K562 (cell line): Measurements from ENCODE around the gene CLCN2. TPM values are rescaled to one million over a fixed set of nuclear protein-coding genes. Genes with fewer than 3 reads are reported as not detected.

Experiments
- CBFA2T3 ChIP-seq: fragments of 450-650 bp; IDR thresholded peaks from 2 replicates; pipeline ENCODE4 v1.6.1; 2017
- CHCHD3 ChIP-seq: fragments of 250-450 bp; sonication (Bioruptor Pico); IDR thresholded peaks from 2 replicates; pipeline ENCODE4 v2.1.2; 2022; ENCODE audit warnings: mild to moderate bottlenecking
- CHD1 ChIP-seq: fragments of 200-600 bp; sonication (generic); IDR thresholded peaks from one replicate; pipeline ENCODE4 v1.6.1; 2012; ENCODE audit warnings: mild to moderate bottlenecking, moderate library complexity, low read length, inconsistent platforms
- DMBX1 ChIP-seq: fragments of 250-450 bp; sonication (Bioruptor Pico); IDR thresholded peaks from 2 replicates; pipeline ENCODE4 v1.8.0; 2022; ENCODE audit warnings: inconsistent platforms, mild to moderate bottlenecking, moderate library complexity, borderline replicate concordance
- EHMT2 ChIP-seq: fragments of 450-650 bp; IDR thresholded peaks from 2 replicates; pipeline ENCODE4 v1.6.1; 2018; ENCODE audit warnings: antibody characterized with exemption
- ELF4 ChIP-seq: fragments of 450-650 bp; formaldehyde crosslinking; IDR thresholded peaks from 2 replicates; pipeline ENCODE4 v1.4.0; 2022; ENCODE audit warnings: missing genetic modification characterization
- GATAD2B ChIP-seq: fragments of 450-650 bp; IDR thresholded peaks from 2 replicates; pipeline ENCODE4 v1.6.1; 2017; ENCODE audit warnings: mild to moderate bottlenecking, borderline replicate concordance
- HNRNPL ChIP-seq: fragments of 200-400 bp; formaldehyde crosslinking; IDR thresholded peaks from 2 replicates; pipeline ENCODE4 v1.6.1; 2017; ENCODE audit warnings: low read depth, mild to moderate bottlenecking, low read length
- LCOR ChIP-seq: sonication (generic); formaldehyde crosslinking; IDR thresholded peaks from 2 replicates; pipeline ENCODE4 v1.8.0; 2022; ENCODE audit warnings: mild to moderate bottlenecking, missing genetic modification reagents
- NR4A1 ChIP-seq, 2 experiments: fragments of 250-450 bp in 1 of 2; fragments of 450-650 bp in 1 of 2; sonication (Bioruptor Pico) in 1 of 2; IDR thresholded peaks; 2 replicates each; pipeline versions ENCODE4 v1.4.0 to v1.6.1; 2016 to 2020; ENCODE audit warnings: mild to moderate bottlenecking in 2 of 2, missing compliant biosample characterization in 1 of 2, missing genetic modification characterization in 1 of 2, moderate library complexity in 1 of 2
- RBM39 ChIP-seq: fragments of 200-400 bp; formaldehyde crosslinking; optimal IDR thresholded peaks from 2 replicates; pipeline ENCODE3; 2018; ENCODE audit warnings: low read depth, low read length
- SLC30A9 ChIP-seq: fragments of 250-450 bp; sonication (Bioruptor Pico); IDR thresholded peaks from 2 replicates; pipeline ENCODE4 v1.8.0; 2022; ENCODE audit warnings: mild to moderate bottlenecking, moderate library complexity
- SMAD1 ChIP-seq: fragments of 150-350 bp; IDR thresholded peaks from 2 replicates; pipeline ENCODE4 v1.6.1; 2014; ENCODE audit warnings: low read length, low read depth; ENCODE audit not compliant: partially characterized antibody
- XRCC4 ChIP-seq: IDR thresholded peaks from one replicate; pipeline ENCODE4 v1.6.1; 2011; ENCODE audit not compliant: insufficient read depth, insufficient read length; ENCODE audit errors: extremely low read depth
- ZBTB7A ChIP-seq: IDR thresholded peaks from 2 replicates; pipeline ENCODE4 v1.6.1; 2011; ENCODE audit warnings: low read depth, mild to moderate bottlenecking, low read length, moderate library complexity, borderline replicate concordance; ENCODE audit not compliant: control insufficient read depth
- ZNF316 ChIP-seq: fragments of 450-650 bp; IDR thresholded peaks from 2 replicates; pipeline ENCODE4 v1.6.1; 2016
- ZSCAN32 ChIP-seq: fragments of 450-650 bp; formaldehyde crosslinking; IDR thresholded peaks from 2 replicates; pipeline ENCODE4 v1.4.0; 2020; ENCODE audit warnings: mild to moderate bottlenecking, moderate library complexity
- polyA plus RNA-seq, 8 experiments: library from polyadenylated mRNA; depleted of rRNA in 4 of 8; stranded (reverse) in 5 of 8; unstranded in 3 of 8; fragments of >200 nt; fragmentation: Nextera tagmentation in 2 of 8; fragmentation: Illumina TruSeq in 1 of 8; extraction: Ambion mirVana in 2 of 8; extraction: Trizol in 1 of 8; gene quantifications; 2 replicates each; pipeline versions ENCODE4 v1.2.1 to v1.2.3, GENCODE V29; 2011 to 2014; ENCODE audit warnings: inconsistent platforms in 1 of 8, missing spikeins in 1 of 8
- total RNA-seq, 7 experiments: library from RNA; depleted of rRNA in 6 of 7; stranded (reverse); fragments of >200 nt in 6 of 7; fragmentation: Illumina TruSeq in 2 of 7; extraction: Trizol in 2 of 7; gene quantifications; 2 replicates each; pipeline versions ENCODE4 v1.2.1 to v1.2.3, GENCODE V29; 2011 to 2021; ENCODE audit warnings: low replicate concordance in 1 of 7
- TF ChIP-seq, protein P1 (sequence below): fragments of 250-450 bp; sonication (Bioruptor Pico); IDR thresholded peaks from 2 replicates; pipeline ENCODE4 v1.4.0; 2020; ENCODE audit warnings: mild to moderate bottlenecking, moderate library complexity
- TF ChIP-seq, protein P2 (sequence below): fragments of 250-450 bp; sonication (Bioruptor Pico); IDR thresholded peaks from 2 replicates; pipeline ENCODE4 v1.4.0; 2020; ENCODE audit warnings: mild to moderate bottlenecking, moderate library complexity, borderline replicate concordance
- TF ChIP-seq, protein P3 (sequence below): fragments of 250-450 bp; sonication (Bioruptor Pico); IDR thresholded peaks from 2 replicates; pipeline ENCODE4 v1.5.0; 2022; ENCODE audit warnings: mild to moderate bottlenecking

The CLCN2 gene
- total and polyA plus RNA-seq, 9 of the 15 experiments (the other 6 are each of a cell fraction or from before 2014, with no cell fraction given) = 0.10 to 14.0 (median 6.9) TPM

DNA sequence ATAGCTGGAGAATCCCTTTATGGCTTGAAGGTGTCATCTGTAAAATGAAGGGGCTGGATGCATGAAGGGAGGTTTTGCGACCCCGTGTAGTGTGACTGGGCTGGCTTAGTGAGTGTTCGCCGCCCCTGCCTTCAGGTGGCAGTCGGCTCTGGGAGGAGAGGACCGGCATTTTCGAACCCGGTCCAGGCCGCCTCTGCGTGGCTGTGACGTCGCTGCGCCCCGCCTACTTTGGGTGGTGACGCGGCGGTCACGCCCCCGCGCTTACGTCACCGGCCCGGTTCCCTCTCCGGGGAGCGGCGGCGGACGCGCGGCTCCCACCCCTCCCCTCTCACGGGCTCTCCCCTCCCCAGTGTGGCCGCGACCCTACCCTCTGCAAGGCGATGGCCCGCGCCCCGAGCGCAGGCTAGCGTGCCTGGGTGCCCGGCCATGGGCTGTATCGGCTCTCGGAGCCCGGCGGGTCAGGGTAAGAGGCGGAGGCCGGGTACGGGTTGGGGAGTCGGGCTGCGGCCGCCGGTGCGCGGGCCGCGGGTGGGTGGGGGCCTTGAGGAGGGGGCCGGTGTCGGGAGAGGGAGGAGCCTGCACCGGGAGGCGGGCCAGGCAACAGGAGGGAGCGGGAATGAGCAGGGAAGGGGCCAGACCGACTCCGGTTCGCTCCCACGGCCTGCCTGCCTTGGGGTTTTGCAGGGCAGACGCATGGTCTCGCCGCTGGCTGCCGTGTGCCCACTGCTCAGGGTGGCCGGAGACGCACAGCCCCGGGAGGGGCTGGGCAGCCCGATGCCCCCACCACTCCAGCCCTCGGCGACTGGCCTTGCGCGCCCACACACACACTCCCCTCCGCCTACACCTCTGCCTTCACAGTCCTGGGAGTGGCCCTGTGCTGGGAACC is 25.5 kb downstream of the CLCN2 start (continued):
- TF ChIP-seq, protein P1, sequence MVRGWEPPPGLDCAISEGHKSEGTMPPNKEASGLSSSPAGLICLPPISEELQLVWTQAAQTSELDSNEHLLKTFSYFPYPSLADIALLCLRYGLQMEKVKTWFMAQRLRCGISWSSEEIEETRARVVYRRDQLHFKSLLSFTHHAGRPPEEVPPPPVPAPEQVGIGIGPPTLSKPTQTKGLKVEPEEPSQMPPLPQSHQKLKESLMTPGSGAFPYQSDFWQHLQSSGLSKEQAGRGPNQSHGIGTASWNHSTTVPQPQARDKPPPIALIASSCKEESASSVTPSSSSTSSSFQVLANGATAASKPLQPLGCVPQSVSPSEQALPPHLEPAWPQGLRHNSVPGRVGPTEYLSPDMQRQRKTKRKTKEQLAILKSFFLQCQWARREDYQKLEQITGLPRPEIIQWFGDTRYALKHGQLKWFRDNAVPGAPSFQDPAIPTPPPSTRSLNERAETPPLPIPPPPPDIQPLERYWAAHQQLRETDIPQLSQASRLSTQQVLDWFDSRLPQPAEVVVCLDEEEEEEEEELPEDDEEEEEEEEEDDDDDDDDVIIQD (CRISPR knock-in tag) = no peak
- peak; percentile 51 for TF ChIP-seq CHD1
- no peak for TF ChIP-seq ZSCAN32 (CRISPR knock-in tag)
- TF ChIP-seq RBM39 = no peak
- TF ChIP-seq XRCC4 = no peak
- peak; percentile 58; the same call in 1 of the 2 replicates for TF ChIP-seq ZBTB7A
- TF ChIP-seq GATAD2B = no peak
- TF ChIP-seq SMAD1 = no peak
- no peak for TF ChIP-seq EHMT2
- no peak for TF ChIP-seq LCOR (CRISPR knock-in tag)
- peak; percentile 32; the same call in 1 of the 2 replicates for TF ChIP-seq ZNF316
- no peak for TF ChIP-seq CHCHD3
- TF ChIP-seq ELF4 = no peak
- no peak for TF ChIP-seq SLC30A9 (CRISPR knock-in tag)
- TF ChIP-seq DMBX1 = no peak
- TF ChIP-seq, protein P2, sequence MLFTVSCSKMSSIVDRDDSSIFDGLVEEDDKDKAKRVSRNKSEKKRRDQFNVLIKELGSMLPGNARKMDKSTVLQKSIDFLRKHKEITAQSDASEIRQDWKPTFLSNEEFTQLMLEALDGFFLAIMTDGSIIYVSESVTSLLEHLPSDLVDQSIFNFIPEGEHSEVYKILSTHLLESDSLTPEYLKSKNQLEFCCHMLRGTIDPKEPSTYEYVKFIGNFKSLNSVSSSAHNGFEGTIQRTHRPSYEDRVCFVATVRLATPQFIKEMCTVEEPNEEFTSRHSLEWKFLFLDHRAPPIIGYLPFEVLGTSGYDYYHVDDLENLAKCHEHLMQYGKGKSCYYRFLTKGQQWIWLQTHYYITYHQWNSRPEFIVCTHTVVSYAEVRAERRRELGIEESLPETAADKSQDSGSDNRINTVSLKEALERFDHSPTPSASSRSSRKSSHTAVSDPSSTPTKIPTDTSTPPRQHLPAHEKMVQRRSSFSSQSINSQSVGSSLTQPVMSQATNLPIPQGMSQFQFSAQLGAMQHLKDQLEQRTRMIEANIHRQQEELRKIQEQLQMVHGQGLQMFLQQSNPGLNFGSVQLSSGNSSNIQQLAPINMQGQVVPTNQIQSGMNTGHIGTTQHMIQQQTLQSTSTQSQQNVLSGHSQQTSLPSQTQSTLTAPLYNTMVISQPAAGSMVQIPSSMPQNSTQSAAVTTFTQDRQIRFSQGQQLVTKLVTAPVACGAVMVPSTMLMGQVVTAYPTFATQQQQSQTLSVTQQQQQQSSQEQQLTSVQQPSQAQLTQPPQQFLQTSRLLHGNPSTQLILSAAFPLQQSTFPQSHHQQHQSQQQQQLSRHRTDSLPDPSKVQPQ (CRISPR knock-in tag) = no peak
- TF ChIP-seq HNRNPL = no peak
- TF ChIP-seq CBFA2T3 = no peak
- TF ChIP-seq, protein P3, sequence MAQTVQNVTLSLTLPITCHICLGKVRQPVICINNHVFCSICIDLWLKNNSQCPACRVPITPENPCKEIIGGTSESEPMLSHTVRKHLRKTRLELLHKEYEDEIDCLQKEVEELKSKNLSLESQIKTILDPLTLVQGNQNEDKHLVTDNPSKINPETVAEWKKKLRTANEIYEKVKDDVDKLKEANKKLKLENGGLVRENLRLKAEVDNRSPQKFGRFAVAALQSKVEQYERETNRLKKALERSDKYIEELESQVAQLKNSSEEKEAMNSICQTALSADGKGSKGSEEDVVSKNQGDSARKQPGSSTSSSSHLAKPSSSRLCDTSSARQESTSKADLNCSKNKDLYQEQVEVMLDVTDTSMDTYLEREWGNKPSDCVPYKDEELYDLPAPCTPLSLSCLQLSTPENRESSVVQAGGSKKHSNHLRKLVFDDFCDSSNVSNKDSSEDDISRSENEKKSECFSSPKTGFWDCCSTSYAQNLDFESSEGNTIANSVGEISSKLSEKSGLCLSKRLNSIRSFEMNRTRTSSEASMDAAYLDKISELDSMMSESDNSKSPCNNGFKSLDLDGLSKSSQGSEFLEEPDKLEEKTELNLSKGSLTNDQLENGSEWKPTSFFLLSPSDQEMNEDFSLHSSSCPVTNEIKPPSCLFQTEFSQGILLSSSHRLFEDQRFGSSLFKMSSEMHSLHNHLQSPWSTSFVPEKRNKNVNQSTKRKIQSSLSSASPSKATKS = no peak
- TF ChIP-seq NR4A1 (CRISPR knock-in tag; IDR thresholded peaks at IDR 0.05) = no peak
- no peak for TF ChIP-seq NR4A1 (tag; IDR thresholded peaks at IDR 0.05)
